GM18909 (cell line): ENCODE measurements around the gene TPRN.
"Not testable (repeated sequence)": the region's sequence is repeated elsewhere in the genome, so short reads cannot be mapped to it uniquely, and the experiment has no call there.

Experiments
- ATAC-seq: cut with Tn5 transposase; IDR thresholded peaks from one replicate; pipeline ENCODE4 v1.9.1; 2021; ENCODE audit warnings: mild to moderate bottlenecking; ENCODE audit not compliant: unreplicated experiment, poor library complexity

The TPRN gene

DNA sequence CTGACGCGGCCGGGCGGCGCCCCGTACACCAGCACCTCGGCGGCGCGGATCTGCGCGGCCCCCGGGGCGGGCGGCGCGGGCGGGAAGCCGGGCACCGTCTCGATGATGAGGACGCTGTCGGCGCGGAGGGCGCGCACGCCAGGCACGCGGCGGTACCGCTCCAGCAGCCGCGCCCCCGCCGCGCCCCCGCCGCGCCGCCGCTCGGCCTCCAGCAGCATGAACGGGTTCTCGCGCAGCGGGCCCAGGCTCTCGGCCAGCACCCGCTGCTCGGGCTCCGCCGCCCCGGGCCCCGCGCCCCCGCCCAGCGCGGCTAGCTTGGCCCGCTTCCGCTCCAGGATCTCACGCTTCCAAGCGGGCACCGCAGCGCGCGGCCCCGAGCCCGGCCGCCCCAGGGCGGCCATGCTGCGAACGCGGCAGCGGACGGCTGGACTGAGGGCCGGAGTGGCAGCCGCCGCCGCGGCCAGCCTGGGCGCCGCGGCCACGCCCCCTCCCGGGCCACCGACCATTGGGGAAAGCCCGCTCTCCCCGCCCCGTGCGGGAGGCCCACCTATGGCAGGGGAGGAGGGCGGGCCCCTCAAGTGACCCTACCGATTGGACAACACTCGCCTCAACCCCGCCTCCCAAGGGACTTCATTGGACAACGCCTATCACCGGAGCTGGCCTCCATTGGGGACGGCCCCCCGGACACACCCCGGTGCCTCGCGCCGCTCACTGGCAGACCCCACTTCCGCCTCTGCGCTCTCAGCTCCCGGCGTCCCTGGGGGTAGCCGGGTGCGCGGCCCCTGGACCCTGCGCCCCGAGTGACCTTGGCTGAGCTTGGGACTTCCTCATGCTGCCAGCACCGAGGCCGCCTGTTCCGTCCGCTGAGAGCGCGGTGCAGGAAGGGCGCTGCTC is at the start of gene TPRN:
TPRN (minus strand) TSS at position 431 of the 894 bp plus-strand sequence; CDS start at position 401, 30 bp downstream.
- peak; percentile 88 for ATAC-seq

DNA sequence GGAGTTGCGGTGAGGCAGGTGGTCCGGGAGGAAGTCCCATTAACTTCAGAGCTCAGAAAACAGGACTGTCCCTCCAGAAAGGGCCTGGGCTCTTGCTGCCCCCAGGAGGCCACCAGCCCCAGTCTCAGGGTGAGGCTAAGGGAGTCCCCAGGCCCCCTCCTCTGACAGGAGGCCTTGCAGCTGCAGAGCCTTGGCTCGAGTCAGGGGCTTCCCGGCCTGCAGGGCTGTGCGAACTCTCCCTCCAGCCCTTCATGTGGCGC is 47.3 kb upstream of the TPRN start:
- no peak for ATAC-seq

- ATAC-seq: no peak
Measured at GRCh38 chr9:137247135-137247915, 46.8 kb upstream of the TPRN start.

- no peak for ATAC-seq
Measured at GRCh38 chr9:137245450-137246421, 45.2 kb upstream of the TPRN start.

GRCh38 chr9:137244486-137245449 is 44.2 kb upstream of the TPRN start:
- ATAC-seq: no peak

DNA sequence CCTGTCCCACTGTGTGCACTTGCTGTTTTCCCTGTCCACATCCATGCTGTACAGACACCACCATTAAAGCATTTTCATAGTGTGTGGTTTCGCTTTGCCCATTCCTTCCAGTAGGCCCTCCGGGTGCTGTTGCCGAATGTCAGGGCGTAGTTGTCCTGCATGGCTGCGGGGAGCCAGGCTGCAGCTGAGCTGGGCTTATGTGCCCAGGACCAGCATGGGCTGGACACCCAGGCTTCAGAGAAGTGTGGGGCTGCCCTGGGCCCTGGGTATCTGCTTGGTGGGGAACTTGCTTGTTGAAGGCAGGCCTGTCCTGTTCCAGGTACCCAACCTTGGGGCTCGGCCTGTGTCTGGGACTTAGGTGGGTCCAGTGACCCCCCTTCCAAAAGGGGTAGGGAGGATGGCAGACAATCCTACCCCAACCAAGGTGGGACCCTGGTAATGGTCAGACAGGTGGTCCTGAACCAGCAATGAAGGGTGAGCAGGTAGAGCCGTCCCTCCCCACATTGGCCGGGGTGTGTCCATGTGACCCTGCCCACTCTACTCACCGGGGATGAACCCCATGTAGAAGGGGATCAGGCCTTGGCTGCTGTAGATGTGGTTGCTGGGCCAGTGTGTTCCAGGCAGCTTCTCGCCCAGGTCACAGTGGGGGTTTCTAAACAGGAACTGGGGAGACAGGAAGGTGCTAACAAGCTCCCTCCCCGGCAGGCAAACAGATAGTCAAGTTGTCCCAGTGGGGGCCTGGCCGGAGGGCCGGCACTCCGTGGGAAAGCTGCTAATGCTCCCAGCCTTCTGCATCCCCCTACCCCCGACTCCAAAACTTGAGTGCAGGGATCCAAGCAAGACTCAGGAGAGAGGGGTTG is 43.3 kb upstream of the TPRN start:
- no peak for ATAC-seq

DNA sequence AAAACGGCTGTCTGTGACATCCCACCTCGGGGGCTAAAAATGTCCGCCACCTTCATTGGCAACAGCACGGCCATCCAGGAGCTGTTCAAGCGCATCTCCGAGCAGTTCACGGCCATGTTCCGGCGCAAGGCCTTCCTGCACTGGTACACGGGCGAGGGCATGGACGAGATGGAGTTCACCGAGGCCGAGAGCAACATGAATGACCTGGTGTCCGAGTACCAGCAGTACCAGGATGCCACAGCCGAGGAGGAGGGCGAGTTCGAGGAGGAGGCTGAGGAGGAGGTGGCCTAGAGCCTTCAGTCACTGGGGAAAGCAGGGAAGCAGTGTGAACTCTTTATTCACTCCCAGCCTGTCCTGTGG is 42.7 kb upstream of the TPRN start:
- not testable (repeated sequence) for ATAC-seq

DNA sequence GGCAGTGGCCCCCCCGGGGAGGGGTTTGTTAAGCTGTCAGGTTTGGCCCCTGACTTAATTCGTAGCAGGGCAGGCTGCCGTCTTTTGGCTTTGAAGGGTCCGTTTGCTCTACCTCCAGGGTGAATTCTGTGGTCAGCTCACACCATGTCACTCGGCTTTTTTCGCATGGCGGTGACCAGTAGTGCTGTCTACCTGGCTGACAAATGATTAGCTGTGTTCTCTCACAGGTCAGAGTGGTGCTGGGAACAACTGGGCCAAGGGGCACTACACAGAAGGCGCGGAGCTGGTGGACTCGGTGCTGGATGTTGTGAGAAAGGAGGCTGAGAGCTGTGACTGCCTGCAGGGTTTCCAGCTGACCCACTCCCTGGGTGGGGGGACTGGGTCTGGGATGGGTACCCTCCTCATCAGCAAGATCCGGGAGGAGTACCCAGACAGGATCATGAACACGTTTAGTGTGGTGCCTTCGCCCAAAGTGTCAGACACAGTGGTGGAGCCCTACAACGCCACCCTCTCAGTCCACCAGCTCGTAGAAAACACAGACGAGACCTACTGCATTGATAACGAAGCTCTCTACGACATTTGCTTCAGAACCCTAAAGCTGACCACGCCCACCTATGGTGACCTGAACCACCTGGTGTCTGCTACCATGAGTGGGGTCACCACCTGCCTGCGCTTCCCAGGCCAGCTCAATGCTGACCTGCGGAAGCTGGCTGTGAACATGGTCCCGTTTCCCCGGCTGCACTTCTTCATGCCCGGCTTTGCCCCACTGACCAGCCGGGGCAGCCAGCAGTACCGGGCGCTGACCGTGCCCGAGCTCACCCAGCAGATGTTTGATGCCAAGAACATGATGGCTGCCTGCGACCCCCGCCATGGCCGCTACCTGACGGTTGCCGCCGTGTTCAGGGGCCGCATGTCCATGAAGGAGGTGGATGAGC is 42.0 kb upstream of the TPRN start:
- ATAC-seq: no peak

DNA sequence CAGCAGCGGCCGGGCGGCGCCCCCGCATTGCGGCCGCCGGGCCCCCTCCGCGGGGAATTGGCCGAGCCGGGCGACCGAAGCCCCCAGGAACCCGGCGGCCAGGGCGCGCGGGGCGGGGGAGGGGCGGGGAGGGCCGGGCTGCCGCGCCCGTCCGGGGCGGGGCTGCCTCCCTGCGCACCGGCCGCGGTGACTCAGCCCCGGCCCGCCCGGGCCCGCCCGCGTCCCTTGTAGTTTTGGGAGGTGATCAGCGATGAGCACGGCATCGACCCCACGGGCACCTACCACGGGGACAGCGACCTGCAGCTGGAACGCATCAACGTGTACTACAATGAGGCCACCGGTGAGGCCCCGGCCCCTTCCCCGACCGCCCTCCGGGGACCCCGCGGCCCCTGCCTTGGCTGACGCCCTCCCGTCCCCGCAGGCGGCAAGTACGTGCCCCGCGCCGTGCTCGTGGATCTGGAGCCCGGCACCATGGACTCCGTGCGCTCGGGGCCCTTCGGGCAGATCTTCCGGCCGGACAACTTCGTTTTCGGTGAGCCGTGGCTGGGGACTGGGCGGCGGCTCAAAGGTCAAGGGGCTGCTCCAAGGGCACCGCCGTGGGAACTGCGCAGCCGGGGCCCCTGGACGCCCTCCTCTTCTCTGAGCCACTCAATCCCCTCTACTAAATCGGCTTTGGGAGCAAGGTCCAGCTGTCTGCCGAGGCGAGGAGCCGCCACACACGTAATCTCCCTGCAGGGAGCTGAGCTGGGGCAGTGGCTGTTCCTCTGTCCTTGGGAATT is 41.1 kb upstream of the TPRN start:
- peak; percentile 10 for ATAC-seq

GRCh38 chr9:137240841-137241489 is 40.4 kb upstream of the TPRN start, which contains the start of gene TUBB4B:
TSS of gene TUBB4B (plus strand) at chr9:137241287. CDS start at chr9:137241361, 74 bp downstream.
- peak; percentile 77 for ATAC-seq

- ATAC-seq: peak; percentile 24
Measured at GRCh38 chr9:137240318-137240840, 39.8 kb upstream of the TPRN start.

DNA sequence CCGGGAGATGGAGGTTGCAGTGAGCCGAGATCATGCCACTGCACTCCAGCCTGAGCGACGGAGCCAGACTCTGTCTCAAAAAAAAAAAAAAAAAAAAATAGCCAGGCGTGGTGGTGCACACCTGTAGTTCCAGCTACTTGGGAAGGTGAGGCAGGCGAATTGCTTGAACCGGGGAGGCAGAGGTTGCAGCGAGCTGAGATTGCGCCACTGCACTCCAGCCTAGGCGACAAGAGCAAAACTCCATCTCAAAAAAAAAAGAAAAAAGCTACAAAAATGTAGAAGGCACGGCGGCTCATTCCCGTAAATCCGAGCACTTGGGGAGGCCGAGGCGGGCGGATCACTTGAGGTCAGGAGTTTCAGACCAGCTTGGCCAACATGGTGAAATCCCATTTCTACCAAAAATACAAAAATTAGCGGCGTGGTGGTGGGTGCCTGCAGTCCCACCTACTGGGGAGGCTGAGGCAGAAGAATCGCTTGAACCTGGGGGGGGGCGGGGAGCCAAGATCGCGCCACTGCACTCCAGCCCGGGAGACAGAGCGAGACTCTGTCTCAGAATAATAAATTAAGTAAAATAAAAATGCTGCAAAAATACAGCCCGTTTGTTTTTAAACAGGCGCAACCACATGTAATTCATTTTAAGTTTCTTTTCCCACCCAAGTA is 39.1 kb upstream of the TPRN start:
- not testable (repeated sequence) for ATAC-seq

- ATAC-seq: no peak
Measured at GRCh38 chr9:137237759-137238726, 37.5 kb upstream of the TPRN start.

- no peak for ATAC-seq
Measured at GRCh38 chr9:137236936-137237421, 36.4 kb upstream of the TPRN start.
